Suprapubic skin (tissue), 4 donors: ENCODE results near the gene MIPOL1.

Source experiments
- POLR2A ChIP-seq, 2 donors: fragments of 450-650 bp; IDR thresholded peaks; one replicate each; pipeline ENCODE4 v1.6.1; 2017; ENCODE audit warnings: antibody characterized with exemption in 2 of 2, mild to moderate bottlenecking in 2 of 2, moderate library complexity in 2 of 2
- POLR2AphosphoS5 ChIP-seq, 3 donors: sonication (generic); formaldehyde crosslinking; IDR thresholded peaks; one replicate each; pipeline ENCODE4 v1.6.1; 2017; ENCODE audit warnings: antibody characterized with exemption in 3 of 3
- TF ChIP-seq, protein P1 (sequence below), 2 donors: fragments of 200-600 bp in 1 of 2; fragments of 450-650 bp in 1 of 2; sonication (generic) in 1 of 2; IDR thresholded peaks; one replicate each; pipeline ENCODE4 v1.5.1; 2016 to 2019; ENCODE audit warnings: antibody characterized with exemption in 2 of 2, mild to moderate bottlenecking in 1 of 2, moderate library complexity in 1 of 2

DNA sequence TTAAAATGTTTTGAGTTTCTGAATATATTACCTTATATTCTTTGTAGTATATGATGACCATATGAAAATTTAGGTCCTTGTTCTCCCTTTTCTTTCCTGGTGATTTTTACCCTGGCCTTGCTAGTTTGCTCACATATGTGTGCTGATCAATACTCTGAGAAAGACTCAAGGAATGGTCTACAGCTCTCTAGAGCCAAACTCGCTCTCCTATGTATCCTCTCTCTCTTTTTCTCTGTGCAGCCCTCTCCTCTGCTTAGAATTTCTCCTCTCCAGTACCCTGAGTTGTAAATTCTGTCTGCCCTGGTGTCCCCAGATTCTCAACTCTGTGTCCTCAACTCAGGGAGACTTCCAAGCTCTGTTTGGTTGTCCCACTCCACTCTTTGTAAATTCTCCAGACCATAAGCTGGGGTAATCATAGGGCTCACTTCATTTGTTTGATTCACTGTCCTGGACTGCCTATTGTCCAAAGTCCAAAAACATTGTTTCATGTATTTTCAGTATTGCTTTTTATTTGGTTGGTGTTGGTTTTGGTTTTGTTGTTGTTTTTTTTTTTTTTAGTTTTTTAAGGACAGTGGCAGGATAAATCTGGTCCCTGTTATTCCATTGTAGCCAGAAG lies 356.3 kb downstream of the MIPOL1 start:
- TF ChIP-seq POLR2A (IDR thresholded peaks at IDR 0.05) (no peak), POLR2AphosphoS5 (IDR thresholded peaks at IDR 0.05) (no peak)
- TF ChIP-seq, protein P1, sequence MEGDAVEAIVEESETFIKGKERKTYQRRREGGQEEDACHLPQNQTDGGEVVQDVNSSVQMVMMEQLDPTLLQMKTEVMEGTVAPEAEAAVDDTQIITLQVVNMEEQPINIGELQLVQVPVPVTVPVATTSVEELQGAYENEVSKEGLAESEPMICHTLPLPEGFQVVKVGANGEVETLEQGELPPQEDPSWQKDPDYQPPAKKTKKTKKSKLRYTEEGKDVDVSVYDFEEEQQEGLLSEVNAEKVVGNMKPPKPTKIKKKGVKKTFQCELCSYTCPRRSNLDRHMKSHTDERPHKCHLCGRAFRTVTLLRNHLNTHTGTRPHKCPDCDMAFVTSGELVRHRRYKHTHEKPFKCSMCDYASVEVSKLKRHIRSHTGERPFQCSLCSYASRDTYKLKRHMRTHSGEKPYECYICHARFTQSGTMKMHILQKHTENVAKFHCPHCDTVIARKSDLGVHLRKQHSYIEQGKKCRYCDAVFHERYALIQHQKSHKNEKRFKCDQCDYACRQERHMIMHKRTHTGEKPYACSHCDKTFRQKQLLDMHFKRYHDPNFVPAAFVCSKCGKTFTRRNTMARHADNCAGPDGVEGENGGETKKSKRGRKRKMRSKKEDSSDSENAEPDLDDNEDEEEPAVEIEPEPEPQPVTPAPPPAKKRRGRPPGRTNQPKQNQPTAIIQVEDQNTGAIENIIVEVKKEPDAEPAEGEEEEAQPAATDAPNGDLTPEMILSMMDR (IDR thresholded peaks at IDR 0.05) = no peak
